Keratinocyte (primary cell): ENCODE results near the gene CFAP54. TPM values are rescaled to one million over a fixed set of nuclear protein-coding genes. Genes with fewer than 3 reads are reported as not detected.

Experiments used
- DNase-seq: peaks from one replicate; pipeline ENCODE4 v3.0.0-alpha.2; 2011; ENCODE audit warnings: low read depth, missing footprints, low spot score
- FAIRE-seq: peaks from 2 replicates; lab custom pipeline; 2011; peaks lifted over from hg19 to GRCh38; lab: Jason Lieb, UNC
- H2AFZ ChIP-seq: 2 replicates; pipeline ENCODE4 v1.6.0; 2012; ENCODE audit warnings: low read length, control low read depth, inconsistent platforms; ENCODE audit not compliant: control insufficient read depth
- H3K27ac ChIP-seq: 2 replicates; pipeline ENCODE4 v1.5.1; 2011; ENCODE audit warnings: low read length; ENCODE audit not compliant: control insufficient read depth, insufficient read depth
- H3K27me3 ChIP-seq: 3 replicates; pipeline ENCODE4 v1.6.0; 2011; ENCODE audit warnings: low read length; ENCODE audit not compliant: control insufficient read depth, insufficient read depth; ENCODE audit errors: extremely low read depth
- H3K36me3 ChIP-seq, 2 experiments: 2 replicates in 1 of 2; 3 replicates in 1 of 2; pipeline ENCODE4 v1.5.1; 2011; ENCODE audit warnings: low read length in 2 of 2, mild to moderate bottlenecking in 1 of 2; ENCODE audit not compliant: control insufficient read depth in 2 of 2, insufficient read depth in 2 of 2; ENCODE audit errors: extremely low read depth in 1 of 2
- H3K4me1 ChIP-seq: 3 replicates; pipeline ENCODE4 v1.5.1; 2011; ENCODE audit warnings: low read length; ENCODE audit not compliant: control insufficient read depth, insufficient read depth; ENCODE audit errors: extremely low read depth
- H3K4me2 ChIP-seq: 3 replicates; pipeline ENCODE4 v1.6.0; 2011; ENCODE audit warnings: low read depth, low read length; ENCODE audit not compliant: control insufficient read depth, insufficient read depth; ENCODE audit errors: extremely low read depth
- H3K4me3 ChIP-seq, 3 experiments: fragments of 200-600 bp in 1 of 3; sonication (generic) in 1 of 3; 2 replicates in 2 of 3; 3 replicates in 1 of 3; pipeline ENCODE4 v1.5.1; 2011 to 2016; ENCODE audit warnings: low read length in 3 of 3, mild to moderate bottlenecking in 3 of 3, control low read depth in 2 of 3, inconsistent platforms in 1 of 3, low read depth in 1 of 3, mixed read lengths in 1 of 3, mixed run types in 1 of 3, moderate library complexity in 1 of 3; ENCODE audit not compliant: control insufficient read depth in 2 of 3, insufficient read depth in 2 of 3; ENCODE audit errors: extremely low read depth in 1 of 3
- H3K79me2 ChIP-seq: 2 replicates; pipeline ENCODE4 v1.6.0; 2012; ENCODE audit warnings: low read length; ENCODE audit not compliant: control insufficient read depth, insufficient read depth
- H3K9ac ChIP-seq: 3 replicates; pipeline ENCODE4 v1.6.0; 2011; ENCODE audit warnings: low read length; ENCODE audit not compliant: control insufficient read depth, insufficient read depth; ENCODE audit errors: extremely low read depth
- H3K9me1 ChIP-seq: 3 replicates; pipeline ENCODE4 v1.6.0; 2011; ENCODE audit warnings: low read length; ENCODE audit not compliant: control insufficient read depth, insufficient read depth; ENCODE audit errors: extremely low read depth
- H3K9me3 ChIP-seq: 2 replicates; pipeline ENCODE4 v1.5.1; 2012; ENCODE audit warnings: low read depth, low read length; ENCODE audit not compliant: control insufficient read depth
- H4K20me1 ChIP-seq: 3 replicates; pipeline ENCODE4 v1.6.0; 2011; ENCODE audit warnings: low read length; ENCODE audit not compliant: control insufficient read depth, insufficient read depth; ENCODE audit errors: extremely low read depth
- EZH2 ChIP-seq: IDR thresholded peaks from one replicate; pipeline ENCODE4 v1.6.1; 2012; ENCODE audit warnings: inconsistent platforms, mild to moderate bottlenecking, low read length, moderate library complexity
- dilution Hi-C: fragments of 300-500 bp; cut with MboI; formaldehyde crosslinking; loops from one replicate; pipeline ENCODE4 v1.7.0; 2020; ENCODE audit warnings: low sequenced_read_pairs; ENCODE audit not compliant: extremely low pct_ligation_motif_present
- polyA plus RNA-seq, 5 experiments: library from polyadenylated mRNA; depleted of rRNA in 3 of 5; stranded (reverse) in 3 of 5; stranded (forward) in 1 of 5; unstranded in 1 of 5; fragments of >200 nt; gene quantifications; 1 replicate in 1 of 5; 2 replicates in 3 of 5; 3 replicates in 1 of 5; pipeline versions ENCODE4 v1.2.1 to v1.2.3, GENCODE V29; 2011 to 2012; ENCODE audit warnings: missing spikeins in 2 of 5, low read depth in 1 of 5, low replicate concordance in 1 of 5
- TF ChIP-seq, protein P1 (sequence below), 3 experiments: IDR thresholded peaks in 1 of 3; conservative IDR thresholded peaks in 1 of 3; optimal IDR thresholded peaks in 1 of 3; 2 replicates in 2 of 3; 3 replicates in 1 of 3; pipeline versions ENCODE3 to v1.5.1; 2011; ENCODE audit warnings: low read length in 3 of 3, mild to moderate bottlenecking in 3 of 3, moderate library complexity in 2 of 3, control low read depth in 1 of 3, inconsistent platforms in 1 of 3; ENCODE audit not compliant: insufficient read depth in 2 of 3; ENCODE audit errors: extremely low read depth in 1 of 3

CFAP54 gene
- polyA plus RNA-seq, 1 donor (not counting 4 experiments of a cell fraction or from before 2014, with no cell fraction given): 1.2 TPM

DNA sequence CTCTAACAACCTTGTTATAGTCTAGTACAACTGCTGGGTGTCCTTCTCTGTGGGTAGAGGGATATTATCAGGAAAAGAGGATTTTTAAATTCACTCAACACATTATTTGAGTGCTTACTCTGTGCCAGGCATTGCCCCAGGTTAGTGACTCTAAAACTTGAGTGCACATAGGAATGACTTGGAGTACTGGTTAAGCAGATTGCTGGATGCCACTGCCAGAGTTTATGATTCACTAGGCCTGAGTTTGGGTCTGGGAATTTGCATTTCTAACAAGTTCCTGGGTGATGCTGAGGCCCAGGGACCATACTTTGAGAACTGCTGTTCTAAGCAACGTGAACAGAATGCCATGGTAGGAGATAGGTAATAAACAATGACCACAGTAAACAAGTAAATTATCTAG, 96.6 kb downstream of the CFAP54 start:
- no peaks in the 10 kb centered on the region for H3K36me3 ChIP-seq
- dilution Hi-C loops: no loop called here
- no peaks in the 10 kb centered on the region for H3K79me2 ChIP-seq
- no peaks in the 10 kb centered on the region for H3K27me3 ChIP-seq
- no peak overlapping the region for H3K27ac ChIP-seq
- no peak overlapping the region for H3K9ac ChIP-seq
- no peaks in the 10 kb centered on the region for H3K9me3 ChIP-seq
- no peak overlapping the region for H3K4me3 ChIP-seq
- no peaks in the 10 kb centered on the region for H3K4me1 ChIP-seq
- DNase-seq: no peak
- no peak overlapping the region for H3K4me2 ChIP-seq
- H2AFZ ChIP-seq: no peak overlapping the region
- no peaks in the 10 kb centered on the region for H4K20me1 ChIP-seq
- FAIRE-seq: no peak
- no peaks in the 10 kb centered on the region for H3K9me1 ChIP-seq
- TF ChIP-seq, protein P1, sequence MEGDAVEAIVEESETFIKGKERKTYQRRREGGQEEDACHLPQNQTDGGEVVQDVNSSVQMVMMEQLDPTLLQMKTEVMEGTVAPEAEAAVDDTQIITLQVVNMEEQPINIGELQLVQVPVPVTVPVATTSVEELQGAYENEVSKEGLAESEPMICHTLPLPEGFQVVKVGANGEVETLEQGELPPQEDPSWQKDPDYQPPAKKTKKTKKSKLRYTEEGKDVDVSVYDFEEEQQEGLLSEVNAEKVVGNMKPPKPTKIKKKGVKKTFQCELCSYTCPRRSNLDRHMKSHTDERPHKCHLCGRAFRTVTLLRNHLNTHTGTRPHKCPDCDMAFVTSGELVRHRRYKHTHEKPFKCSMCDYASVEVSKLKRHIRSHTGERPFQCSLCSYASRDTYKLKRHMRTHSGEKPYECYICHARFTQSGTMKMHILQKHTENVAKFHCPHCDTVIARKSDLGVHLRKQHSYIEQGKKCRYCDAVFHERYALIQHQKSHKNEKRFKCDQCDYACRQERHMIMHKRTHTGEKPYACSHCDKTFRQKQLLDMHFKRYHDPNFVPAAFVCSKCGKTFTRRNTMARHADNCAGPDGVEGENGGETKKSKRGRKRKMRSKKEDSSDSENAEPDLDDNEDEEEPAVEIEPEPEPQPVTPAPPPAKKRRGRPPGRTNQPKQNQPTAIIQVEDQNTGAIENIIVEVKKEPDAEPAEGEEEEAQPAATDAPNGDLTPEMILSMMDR (optimal IDR thresholded peaks at IDR 0.05 in 1 of 3, IDR thresholded peaks at IDR 0.05 in 1 of 3, conservative IDR thresholded peaks at IDR 0.05 in 1 of 3; ENCODE audit: extremely low read depth in 1 of 3, insufficient read depth in 2 of 3, low read length in 3 of 3): no peak

DNA sequence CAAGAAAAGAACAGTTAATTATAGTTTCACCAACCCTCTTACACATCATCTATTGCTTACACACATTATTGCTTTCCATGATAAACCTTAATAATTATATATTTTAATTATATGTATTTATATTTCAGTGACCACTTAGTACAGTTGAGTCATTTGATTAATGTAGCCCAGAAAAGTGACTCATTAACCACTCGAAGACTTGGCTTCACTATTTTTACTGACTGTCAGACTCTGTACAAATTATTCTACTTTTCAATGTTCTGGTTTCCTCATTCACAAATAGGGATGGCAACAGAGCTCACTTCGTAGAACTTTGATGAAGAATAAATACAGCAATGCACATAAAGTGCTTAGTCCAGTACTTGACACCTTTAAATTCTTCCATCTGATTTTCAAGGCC, 98.3 kb downstream of the CFAP54 start:
- dilution Hi-C loops: no loop called here
- no peak overlapping the region for H3K27ac ChIP-seq

More for the DNA sequence above, 98.3 kb downstream of the CFAP54 start:
- Histone ChIP-seq H3K4me2 (no peak overlapping the region), H3K27me3 (no peaks in the 10 kb centered on the region), H3K9me3 (no peaks in the 10 kb centered on the region), H3K79me2 (no peaks in the 10 kb centered on the region), H3K4me1 (no peaks in the 10 kb centered on the region), H3K9me1 (no peaks in the 10 kb centered on the region), H2AFZ (no peak overlapping the region), H3K36me3 (no peaks in the 10 kb centered on the region), H3K9ac (no peak overlapping the region), H3K4me3 (no peak overlapping the region), H4K20me1 (no peaks in the 10 kb centered on the region)
- DNase-seq: no peak
- TF ChIP-seq, protein P1 (optimal IDR thresholded peaks at IDR 0.05 in 1 of 3, IDR thresholded peaks at IDR 0.05 in 1 of 3, conservative IDR thresholded peaks at IDR 0.05 in 1 of 3; ENCODE audit: extremely low read depth in 1 of 3, insufficient read depth in 2 of 3, low read length in 3 of 3): no peak
- TF ChIP-seq EZH2: no peak
- no peak for FAIRE-seq
